ENCODE data around the gene GNPDA1. TPM values are rescaled to one million over a fixed set of nuclear protein-coding genes. Genes with fewer than 3 reads are reported as not detected.
A peak's percentile ranks its signal among the peaks of the same experiment; 100 is the strongest.

Gene GNPDA1
- total RNA-seq, 6 donors from 2014 or later, result 21.6 to 37.5 (median 31.7) TPM

GRCh38 chr5:141960018-141960417 is 52.8 kb downstream of the GNPDA1 start:
- H3K4me1 ChIP-seq, result peaks cover 29 to 44% (median 34%) of the 10 kb centered on the region in 4 donors
- peaks cover 0 to 1% (median 0%) of the 10 kb centered on the region in 4 donors for H3K36me3 ChIP-seq
- WGBS, 2 donors, result 53 to 54% methylated on average over 10 of the region's 10 CpGs
- no peaks in the 10 kb centered on the region for H3K9me3 ChIP-seq
- H3K27ac ChIP-seq, result peak overlapping the region; percentile 45 to 79 (median 60)
- no peak overlapping the region for H3K4me3 ChIP-seq
- H3K27me3 ChIP-seq, result no peaks in the 10 kb centered on the region
- TF ChIP-seq POLR2A (IDR thresholded peaks at IDR 0.05), result no peak
- peak in 2 of 6 experiments; percentile 14 to 25 for TF ChIP-seq CTCF (IDR thresholded peaks at IDR 0.05)
- no peak for DNase-seq
- ATAC-seq (ENCODE audit: low FRiP score in 2 of 2), result no peak

GRCh38 chr5:141958546-141959172 is 54.2 kb downstream of the GNPDA1 start:
- H3K36me3 ChIP-seq, result peaks cover 0 to 3% (median 0%) of the 10 kb centered on the region in 4 donors
- peak; percentile 37 to 77 for ATAC-seq (ENCODE audit: low FRiP score in 2 of 2)
- peak overlapping the region; percentile 65 to 87 (median 72) for H3K27ac ChIP-seq
- H3K9me3 ChIP-seq, result no peaks in the 10 kb centered on the region
- no peaks in the 10 kb centered on the region for H3K27me3 ChIP-seq
- peak overlapping the region in 2 of 4 donors; percentile 35 to 50 for H3K4me3 ChIP-seq
- DNase-seq, result peak in 1 of 2 donors; percentile 51
- TF ChIP-seq POLR2AphosphoS5 (IDR thresholded peaks at IDR 0.05) (peak in 1 of 2 donors; percentile 7), CTCF (IDR thresholded peaks at IDR 0.05) (no peak)
- 42 to 52% methylated on average over 7 to 8 of the region's 8 CpGs for WGBS, 2 donors
- H3K4me1 ChIP-seq, result peaks cover 29 to 44% (median 38%) of the 10 kb centered on the region in 4 donors

- Histone ChIP-seq H3K27me3 (no peaks in the 10 kb centered on the region), H3K4me3 (peak within 1 kb of the TSS; percentile 22 to 50 (median 39)), H3K36me3 (peaks cover 0 to 3% (median 0%) of the 10 kb centered on the region in 4 donors), H3K9me3 (no peaks in the 10 kb centered on the region), H3K4me1 (peaks cover 29 to 44% (median 38%) of the 10 kb centered on the region in 4 donors), H3K27ac (peak within 1 kb of the TSS; percentile 65 to 87 (median 72))
- WGBS, 2 donors, result 14 to 16% methylated on average over 7 of the region's 7 CpGs
- TF ChIP-seq CTCF (IDR thresholded peaks at IDR 0.05) (peak in 1 of 6 experiments; percentile 12), POLR2A (IDR thresholded peaks at IDR 0.05) (peak in 2 of 4 donors; percentile 32 to 37), EP300 (IDR thresholded peaks at IDR 0.05) (peak in 1 of 4 donors; percentile 53), POLR2AphosphoS5 (IDR thresholded peaks at IDR 0.05) (peak; percentile 61 to 74)
- DNase-seq (peak; percentile 30 to 40), ATAC-seq (ENCODE audit: low FRiP score in 2 of 2) (peak; percentile 21 to 32)
Observed at GRCh38 chr5:141958113-141958512, 54.7 kb downstream of the GNPDA1 start, which contains the start of gene PCDH12. TSS of gene PCDH12 (minus strand) at chr5:141958202. CDS start at chr5:141957851, 351 bp downstream.

GRCh38 chr5:141957367-141957996 is 55.3 kb downstream of the GNPDA1 start:
- no peak for TF ChIP-seq POLR2AphosphoS5 (IDR thresholded peaks at IDR 0.05)
- TF ChIP-seq POLR2A (IDR thresholded peaks at IDR 0.05), result no peak
- TF ChIP-seq EP300 (IDR thresholded peaks at IDR 0.05), result no peak
- no peak for TF ChIP-seq CTCF (IDR thresholded peaks at IDR 0.05)

More at GRCh38 chr5:141957367-141957996, 55.3 kb downstream of the GNPDA1 start:
- Histone ChIP-seq H3K9me3 (no peaks in the 10 kb centered on the region), H3K27ac (peak overlapping the region; percentile 65 to 87 (median 72)), H3K4me3 (peak overlapping the region; percentile 22 to 50 (median 39)), H3K36me3 (peaks cover 0 to 3% (median 0%) of the 10 kb centered on the region in 4 donors), H3K27me3 (no peaks in the 10 kb centered on the region), H3K4me1 (peaks cover 29 to 44% (median 38%) of the 10 kb centered on the region in 4 donors)
- WGBS, 2 donors, result 46 to 47% methylated on average over 6 to 15 of the region's 16 CpGs
- peak; percentile 33 to 41 for DNase-seq
- no peak for ATAC-seq (ENCODE audit: low FRiP score in 2 of 2)
